T-helper 1 cell (primary cell): ENCODE data around the gene KRTAP9-3.
"Not testable (repeated sequence)": the region's sequence is repeated elsewhere in the genome, so short reads cannot be mapped to it uniquely, and the experiment has no call there.

Experiments
- DNase-seq, 5 donors: peaks; one replicate each; pipeline ENCODE4 v3.0.0-alpha.2; 2012 to 2020
- total RNA-seq, 4 donors: gene quantifications; one replicate each; lab custom pipeline; 2026; lab: John Stamatoyannopoulos, UW

Gene KRTAP9-3, protein sequence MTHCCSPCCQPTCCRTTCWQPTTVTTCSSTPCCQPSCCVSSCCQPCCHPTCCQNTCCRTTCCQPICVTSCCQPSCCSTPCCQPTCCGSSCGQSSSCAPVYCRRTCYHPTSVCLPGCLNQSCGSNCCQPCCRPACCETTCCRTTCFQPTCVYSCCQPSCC
- 0 reads per million in 4 donors for total RNA-seq

GRCh38 chr17:41232399-41233105 is at the start of gene KRTAP9-3:
TSS of gene KRTAP9-3 (plus strand) at chr17:41232449. CDS start at chr17:41232502, 53 bp downstream.
- not testable (repeated sequence) for DNase-seq

DNA sequence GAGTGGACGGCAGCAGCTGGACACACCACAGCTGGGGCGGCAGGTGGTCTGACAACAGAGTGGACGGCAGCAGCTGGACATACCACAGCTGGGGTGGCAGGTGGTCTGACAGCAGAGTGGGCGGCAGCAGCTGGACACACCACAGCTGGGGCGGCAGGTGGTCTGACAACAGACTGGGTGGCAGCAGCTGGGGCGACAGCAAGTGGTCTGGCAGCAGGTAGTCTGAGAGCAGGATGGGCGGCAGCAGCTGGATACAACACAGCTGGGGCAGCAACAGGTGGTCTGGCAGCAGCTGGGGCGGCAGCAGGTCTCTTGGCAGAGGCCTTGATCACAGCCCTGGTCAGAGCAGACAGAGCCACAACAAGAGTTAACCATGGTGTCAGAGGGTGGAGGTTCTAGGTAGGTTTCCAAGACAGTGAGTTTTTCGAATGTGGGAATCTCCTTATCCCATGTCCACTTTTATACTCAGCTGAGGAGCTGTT is 47.7 kb upstream of the KRTAP9-3 start, which contains the start of gene KRTAP4-1:
KRTAP4-1 (minus strand) TSS at position 432 of the 482 bp plus-strand sequence; CDS start at position 375, 57 bp downstream.
- no peak for DNase-seq

GRCh38 chr17:41185001-41185400 is 47.2 kb upstream of the KRTAP9-3 start:
- no peak for DNase-seq

- no peak for DNase-seq
These were observed 45.4 kb upstream of the KRTAP9-3 start for GRCh38 chr17:41186872-41187271.

GRCh38 chr17:41189837-41190318 is 42.4 kb upstream of the KRTAP9-3 start, which contains the start of gene KRTAP9-1:
TSS of gene KRTAP9-1 (plus strand) at chr17:41189887. CDS start at chr17:41189887, 0 bp downstream.
- not testable (repeated sequence) for DNase-seq

DNA sequence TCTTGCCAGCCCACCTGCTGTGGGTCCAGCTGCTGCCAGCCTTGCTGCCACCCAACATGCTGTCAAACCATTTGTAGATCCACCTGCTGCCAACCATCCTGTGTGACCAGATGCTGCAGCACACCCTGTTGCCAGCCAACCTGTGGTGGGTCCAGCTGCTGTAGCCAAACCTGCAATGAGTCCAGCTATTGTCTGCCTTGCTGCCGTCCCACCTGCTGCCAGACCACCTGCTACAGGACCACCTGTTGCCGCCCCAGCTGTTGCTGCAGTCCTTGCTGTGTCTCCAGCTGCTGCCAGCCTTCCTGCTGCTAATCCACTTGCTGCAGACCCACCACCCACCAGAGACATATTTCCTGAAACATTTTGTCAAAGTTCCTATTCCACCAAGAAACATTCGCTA is 41.9 kb upstream of the KRTAP9-3 start:
- DNase-seq, result no peak

GRCh38 chr17:41196068-41196467 is 36.2 kb upstream of the KRTAP9-3 start:
- no peak for DNase-seq

- DNase-seq, result no peak
These were observed 32.7 kb upstream of the KRTAP9-3 start for GRCh38 chr17:41199421-41200078.

DNA sequence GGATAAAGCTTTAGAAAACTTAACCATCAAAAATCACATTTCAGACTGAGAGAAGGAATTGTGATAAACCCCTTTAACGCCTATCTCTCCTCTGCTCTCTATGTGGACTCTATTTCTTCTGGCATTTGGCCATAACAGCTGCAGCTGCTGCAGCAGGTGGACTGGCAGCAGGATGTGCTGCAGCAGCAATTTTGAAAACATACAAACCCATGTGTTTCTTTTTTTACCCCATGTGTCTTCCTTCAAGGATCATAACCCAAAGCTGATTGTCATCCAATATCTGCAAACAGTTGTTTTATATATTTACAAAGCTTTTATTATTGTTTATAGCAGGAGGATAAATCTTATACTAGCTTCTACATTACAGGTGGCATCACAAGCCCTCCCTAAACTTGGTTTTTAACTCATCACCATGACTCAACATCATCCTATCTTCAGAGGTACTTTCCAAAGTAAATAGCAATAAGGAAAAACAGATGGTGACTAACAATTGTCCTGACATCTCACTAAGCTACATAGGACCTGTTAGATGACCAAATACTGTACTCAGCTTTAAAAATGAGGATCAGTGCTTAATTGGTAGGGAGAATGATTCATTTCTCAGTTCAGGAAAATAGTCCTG is 20.3 kb upstream of the KRTAP9-3 start:
- no peak for DNase-seq

DNA sequence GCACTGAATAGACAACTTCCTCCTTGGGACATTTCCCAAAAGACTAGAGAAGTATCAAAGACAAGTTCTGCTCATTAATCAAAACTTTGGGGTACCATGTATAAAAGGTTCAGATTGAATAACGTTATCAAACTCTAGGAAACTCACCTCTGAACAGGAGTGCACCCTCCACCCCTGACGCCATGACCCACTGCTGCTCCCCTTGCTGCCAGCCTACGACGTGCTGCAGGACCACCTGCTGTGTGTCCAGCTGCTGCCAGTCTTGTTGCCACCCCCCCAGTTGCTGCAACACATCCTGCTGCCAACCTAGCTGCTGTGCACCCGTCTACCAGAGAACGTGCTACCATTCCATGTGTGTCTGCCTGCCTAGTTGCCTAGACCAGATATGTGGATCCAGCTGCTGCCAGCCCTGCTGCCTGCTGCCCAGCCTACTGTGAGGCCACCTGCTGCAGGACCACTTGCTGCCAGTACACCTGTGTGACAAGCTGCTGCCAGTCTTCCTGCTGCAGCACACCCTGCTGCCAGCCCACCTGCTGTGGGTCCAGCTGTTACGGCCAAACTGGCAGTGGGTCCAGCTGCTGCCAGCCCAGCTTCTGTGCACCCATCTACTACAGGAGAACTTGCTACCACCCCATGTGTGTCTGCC is 19.6 kb upstream of the KRTAP9-3 start:
- DNase-seq, result no peak

- no peak for DNase-seq
These were observed 16.6 kb upstream of the KRTAP9-3 start for GRCh38 chr17:41215681-41216080.

DNA sequence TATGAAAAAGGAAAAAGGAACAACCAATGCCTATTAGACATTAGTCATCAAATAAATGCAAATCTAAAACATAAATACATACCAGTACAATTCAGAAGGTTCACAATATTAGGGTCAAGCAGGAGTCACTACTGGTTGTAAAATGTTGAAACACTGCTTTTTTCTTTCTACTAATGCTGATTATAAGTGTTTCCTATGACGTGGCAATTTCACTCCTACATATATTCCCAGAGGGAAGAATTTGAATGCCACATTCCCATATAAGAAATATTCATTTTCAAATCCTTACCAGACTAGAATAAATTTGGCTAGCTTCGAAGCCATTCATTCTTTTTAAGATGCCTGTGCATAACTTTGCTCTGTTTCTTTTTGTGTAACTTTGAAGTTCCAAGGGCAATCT is 8.4 kb upstream of the KRTAP9-3 start:
- DNase-seq, result no peak

DNA sequence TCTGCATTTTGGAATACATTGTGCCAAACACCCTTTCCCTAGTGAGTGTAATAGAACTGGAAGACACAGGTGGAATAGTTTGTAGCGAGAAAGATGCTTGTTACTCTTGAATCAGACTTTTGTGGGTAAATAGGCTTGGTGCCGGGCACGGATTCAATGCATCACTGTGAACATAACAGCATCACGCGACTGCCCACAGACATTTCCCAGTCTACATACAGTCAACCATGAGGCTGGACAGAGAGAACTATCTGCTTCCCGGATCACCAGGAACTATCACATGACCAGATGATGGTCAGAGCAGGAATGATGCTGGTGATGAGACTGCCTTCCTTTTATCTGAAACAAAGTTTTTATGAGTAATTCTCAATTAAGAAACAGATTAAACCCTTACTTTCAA is 6.2 kb upstream of the KRTAP9-3 start:
- no peak for DNase-seq

DNA sequence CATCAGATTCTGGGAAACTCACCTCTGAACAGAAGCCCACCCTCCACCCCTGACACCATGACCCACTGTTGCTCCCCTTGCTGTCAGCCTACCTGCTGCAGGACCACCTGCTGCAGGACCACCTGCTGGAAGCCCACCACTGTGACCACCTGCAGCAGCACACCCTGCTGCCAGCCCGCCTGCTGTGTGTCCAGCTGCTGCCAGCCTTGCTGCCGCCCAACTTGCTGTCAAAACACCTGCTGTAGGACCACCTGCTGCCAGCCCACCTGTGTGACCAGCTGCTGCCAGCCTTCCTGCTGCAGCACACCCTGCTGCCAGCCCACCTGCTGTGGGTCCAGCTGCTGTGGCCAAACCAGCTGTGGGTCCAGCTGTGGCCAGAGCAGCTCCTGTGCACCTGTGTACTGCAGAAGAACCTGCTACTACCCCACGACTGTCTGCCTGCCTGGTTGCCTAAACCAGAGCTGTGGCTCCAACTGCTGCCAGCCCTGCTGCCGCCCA is 5.6 kb upstream of the KRTAP9-3 start, which contains the start of gene KRTAP9-2:
KRTAP9-2 (plus strand) TSS at position 51 of the 498 bp plus-strand sequence; CDS start at position 58, 7 bp downstream.
- DNase-seq, result not testable (repeated sequence)

DNA sequence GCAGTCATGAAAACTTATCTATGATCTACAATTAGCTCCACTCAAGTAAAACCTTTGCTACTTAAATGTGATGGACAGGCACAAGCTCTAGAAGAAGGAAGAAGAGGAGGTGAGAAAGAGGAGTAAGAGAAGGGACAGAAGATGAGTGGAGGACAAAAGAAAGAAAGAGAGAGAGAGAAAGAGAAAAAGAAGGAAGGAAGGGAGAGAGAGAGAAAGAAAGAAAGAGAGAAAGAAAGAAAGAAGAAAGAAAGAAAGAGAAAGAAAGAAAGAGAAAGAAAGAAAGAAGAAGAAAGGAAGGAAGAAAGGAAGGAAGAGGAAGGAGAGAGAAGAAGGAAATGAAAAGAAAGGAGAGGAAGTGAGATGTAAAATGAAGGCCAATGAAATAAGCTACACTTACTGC is 2.2 kb upstream of the KRTAP9-3 start:
- DNase-seq, result no peak

GRCh38 chr17:41231731-41232130 is 518 bp upstream of the KRTAP9-3 start:
- no peak for DNase-seq

DNA sequence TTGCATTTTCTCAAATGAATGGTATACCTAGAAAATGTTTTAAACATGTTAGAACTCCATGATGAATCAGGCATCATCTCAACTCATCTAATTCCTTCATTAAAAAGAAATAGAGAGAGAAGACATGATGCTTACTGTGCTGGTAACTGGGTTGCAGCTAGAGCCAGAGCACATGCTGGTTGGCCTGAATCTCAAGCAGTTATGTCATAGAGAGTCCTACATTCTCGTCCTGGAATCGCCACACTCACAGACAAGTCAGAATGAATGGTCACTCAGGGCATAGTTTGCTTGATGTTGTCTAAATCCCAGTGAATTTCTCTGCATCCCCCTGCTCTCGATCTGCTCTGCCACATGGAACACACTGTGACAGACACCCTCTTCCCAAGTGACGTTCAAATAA is 4.9 kb downstream of the KRTAP9-3 start:
- DNase-seq, result not testable (repeated sequence)

- not testable (repeated sequence) for DNase-seq
These were observed 5.7 kb downstream of the KRTAP9-3 start, which contains the start of gene KRTAP9-8 for GRCh38 chr17:41237949-41238437. TSS of gene KRTAP9-8 (plus strand) at chr17:41237999. CDS start at chr17:41238052, 53 bp downstream.

GRCh38 chr17:41246995-41247787 is 14.9 kb downstream of the KRTAP9-3 start:
- not testable (repeated sequence) for DNase-seq

DNA sequence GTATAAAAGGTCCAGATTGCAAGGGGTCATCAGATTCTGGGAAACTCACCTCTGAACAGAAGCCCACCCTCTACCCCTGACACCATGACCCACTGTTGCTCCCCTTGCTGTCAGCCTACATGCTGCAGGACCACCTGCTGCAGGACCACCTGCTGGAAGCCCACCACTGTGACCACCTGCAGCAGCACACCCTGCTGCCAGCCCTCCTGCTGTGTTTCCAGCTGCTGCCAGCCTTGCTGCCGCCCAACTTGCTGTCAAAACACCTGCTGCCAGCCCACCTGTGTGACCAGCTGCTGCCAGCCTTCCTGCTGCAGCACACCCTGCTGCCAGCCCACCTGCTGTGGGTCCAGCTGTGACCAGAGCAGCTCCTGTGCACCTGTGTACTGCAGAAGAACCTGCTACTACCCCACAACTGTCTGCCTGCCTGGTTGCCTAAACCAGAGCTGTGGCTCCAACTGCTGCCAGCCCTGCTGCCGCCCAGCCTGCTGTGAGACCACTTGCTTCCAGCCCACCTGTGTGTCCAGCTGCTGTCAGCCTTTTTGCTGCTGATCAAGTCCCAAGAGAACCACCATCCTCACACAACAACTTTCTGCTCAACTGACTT is 17.5 kb downstream of the KRTAP9-3 start, which contains the start of gene KRTAP9-4:
KRTAP9-4 (plus strand) TSS at position 51 of the 604 bp plus-strand sequence; CDS start at position 85, 34 bp downstream.
- not testable (repeated sequence) for DNase-seq
